ENCODE results near the gene RNF169. TPM values are rescaled to one million over a fixed set of nuclear protein-coding genes. Genes with fewer than 3 reads are reported as not detected.

The RNF169 gene
- 4.0 to 6.2 TPM (median 5.9 TPM) in 5 replicates for total RNA-seq (2022; extraction: Qiagen RNA extraction)

GRCh38 chr11:74748211-74749126 lies at the start of gene RNF169:
TSS of gene RNF169 (plus strand) at chr11:74748849. CDS start at chr11:74748881, 32 bp downstream.

GRCh38 chr11:74731301-74732094 lies 17.2 kb upstream of the RNF169 start, which contains the start of gene CHRDL2:
TSS of gene CHRDL2 (minus strand) at chr11:74731426. CDS start at chr11:74730888, 538 bp downstream.

Other genes starting within 250 kb of the RNF169 start
- 14.6 to 19.1 TPM (median 15.9 TPM) in 5 replicates for gene POLD3, start 156.3 kb upstream of the RNF169 start, total RNA-seq (2022; extraction: Qiagen RNA extraction)
- gene CHRDL2, start 17.4 kb upstream of the RNF169 start, total RNA-seq (2022; extraction: Qiagen RNA extraction) = 3.1 to 5.0 TPM (median 4.4 TPM) in 5 replicates
- 4.9 to 6.9 TPM (median 6.4 TPM) in 5 replicates for gene XRRA1, start 200.2 kb downstream of the RNF169 start, total RNA-seq (2022; extraction: Qiagen RNA extraction)
- gene SPCS2, start 200.4 kb downstream of the RNF169 start, total RNA-seq (2022; extraction: Qiagen RNA extraction) = 223 to 297 TPM (median 248 TPM) in 5 replicates
- gene NEU3, start 240.1 kb downstream of the RNF169 start, total RNA-seq (2022; extraction: Qiagen RNA extraction) = 3.2 to 5.0 TPM (median 3.9 TPM) in 5 replicates